Skeletal muscle cell (primary cell): ENCODE data around the gene GALNT18.

Experiments
- DNase-seq: peaks from one replicate; pipeline ENCODE4 v3.0.0-alpha.2; 2010; ENCODE audit warnings: low read depth
- H3K4me3 ChIP-seq: 2 replicates; pipeline ENCODE4 v1.5.1; 2011; ENCODE audit warnings: low read depth, mild to moderate bottlenecking, control low read depth, low read length, moderate library complexity

GALNT18 gene

DNA sequence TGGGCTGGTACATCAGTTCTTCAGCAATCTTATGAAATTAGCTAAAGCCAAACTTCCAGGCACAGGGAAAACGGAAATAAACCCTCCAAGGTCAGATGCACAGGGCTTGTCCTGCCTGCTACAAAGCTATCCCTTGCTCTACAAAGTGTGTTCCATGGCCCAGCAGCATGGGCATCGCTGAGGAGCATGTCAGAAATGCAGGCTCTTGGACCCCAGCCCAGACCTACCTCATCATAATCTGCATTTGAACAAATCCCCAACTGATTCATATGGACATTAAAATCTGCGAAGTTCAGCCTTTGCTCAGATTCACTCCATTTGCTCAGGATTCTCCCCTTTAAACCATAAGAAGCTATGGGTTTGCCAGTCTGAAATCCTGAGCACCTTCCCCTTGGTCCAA is 139.1 kb downstream of the GALNT18 start:
- no peak for DNase-seq
- no peak overlapping the region for H3K4me3 ChIP-seq

- no peak overlapping the region for H3K4me3 ChIP-seq
- no peak for DNase-seq
These were observed 140.4 kb downstream of the GALNT18 start for GRCh38 chr11:11481371-11481770.

DNA sequence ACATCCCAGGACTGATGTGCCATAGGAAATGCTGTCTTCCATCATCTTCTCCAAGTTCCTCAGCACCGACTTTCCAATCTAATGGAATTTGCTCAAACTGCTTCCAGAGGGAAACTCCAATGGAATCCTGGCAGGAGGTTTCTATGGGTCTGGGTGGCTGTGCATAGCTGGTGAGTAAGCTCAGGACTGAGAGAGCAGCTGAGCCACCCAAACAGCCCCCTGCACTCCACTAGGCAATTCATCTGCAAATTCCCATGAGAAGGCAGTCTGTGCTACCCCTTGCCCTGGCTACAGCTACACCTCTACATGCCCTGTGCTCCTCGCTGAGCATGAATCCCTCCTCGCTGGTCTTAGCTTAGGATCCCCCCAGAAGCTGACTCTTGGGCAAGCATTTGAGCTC is 140.8 kb downstream of the GALNT18 start:
- DNase-seq = no peak
- no peak overlapping the region for H3K4me3 ChIP-seq

DNA sequence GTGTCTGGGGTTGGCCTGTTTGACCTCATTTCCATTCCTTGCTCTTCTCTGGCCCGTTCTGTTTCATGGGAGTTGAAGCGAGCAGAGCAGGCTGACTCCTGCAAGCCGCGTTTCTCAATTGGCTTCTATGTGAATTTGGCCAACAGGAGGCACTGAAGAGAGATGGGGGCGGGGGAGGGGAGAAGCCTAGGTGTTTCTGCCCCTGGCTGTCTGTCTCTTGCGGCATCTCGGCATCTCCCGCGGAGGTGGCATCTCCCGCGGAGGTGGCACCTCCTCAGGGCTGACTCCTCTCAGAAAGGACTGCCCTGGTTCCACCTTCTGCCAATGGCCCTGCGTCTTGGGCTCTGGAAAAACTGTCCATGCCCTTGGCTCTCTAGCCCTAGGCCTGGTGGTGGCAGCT is 143.1 kb downstream of the GALNT18 start:
- no peak for DNase-seq
- H3K4me3 ChIP-seq = no peak overlapping the region

GRCh38 chr11:11477695-11478420 is 143.9 kb downstream of the GALNT18 start:
- H3K4me3 ChIP-seq = no peak overlapping the region
- no peak for DNase-seq

GRCh38 chr11:11476971-11477645 is 144.7 kb downstream of the GALNT18 start:
- no peak for DNase-seq

DNA sequence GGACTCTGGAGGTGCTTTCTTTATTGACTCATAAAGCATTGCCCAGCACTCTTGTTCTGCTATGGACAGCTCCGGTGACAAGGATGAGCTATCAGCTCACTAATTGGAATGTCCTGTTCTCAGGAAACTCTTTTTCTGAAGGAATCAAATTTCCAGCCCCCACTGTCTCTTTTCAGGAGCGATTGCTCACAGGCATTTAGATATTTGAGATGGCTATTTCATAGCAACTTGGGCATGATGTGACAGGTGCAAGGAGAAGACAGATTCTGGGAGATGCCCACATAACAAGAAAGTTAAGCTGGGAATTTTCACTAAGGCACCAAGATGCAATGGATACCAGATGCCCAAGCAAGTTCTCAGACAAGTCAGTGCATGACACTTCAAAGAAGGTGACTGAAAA is 145.3 kb downstream of the GALNT18 start:
- no peak overlapping the region for H3K4me3 ChIP-seq
- no peak for DNase-seq

More at GRCh38 chr11:11476971-11477645, 144.7 kb downstream of the GALNT18 start:
- no peak overlapping the region for H3K4me3 ChIP-seq

DNA sequence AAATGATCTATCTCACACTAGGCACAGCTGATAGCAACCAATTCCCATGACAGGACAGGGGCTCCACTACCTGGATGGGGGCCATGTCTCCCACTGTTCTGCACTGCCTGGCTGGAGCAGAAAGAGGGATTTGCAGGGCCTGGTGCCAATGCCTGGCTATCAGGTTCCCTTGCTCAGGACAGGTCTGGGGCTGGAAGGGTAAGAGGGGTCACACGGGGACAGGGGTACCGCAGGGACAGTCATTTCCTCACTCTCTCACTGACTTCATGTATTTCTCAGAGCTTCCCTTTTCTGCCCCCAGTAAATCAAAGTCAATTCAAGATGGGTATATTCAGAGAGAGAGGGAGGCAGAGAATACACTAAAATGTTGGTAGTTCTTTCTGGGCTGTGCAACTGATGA is 149.7 kb downstream of the GALNT18 start:
- no peak for DNase-seq
- H3K4me3 ChIP-seq = no peak overlapping the region

DNA sequence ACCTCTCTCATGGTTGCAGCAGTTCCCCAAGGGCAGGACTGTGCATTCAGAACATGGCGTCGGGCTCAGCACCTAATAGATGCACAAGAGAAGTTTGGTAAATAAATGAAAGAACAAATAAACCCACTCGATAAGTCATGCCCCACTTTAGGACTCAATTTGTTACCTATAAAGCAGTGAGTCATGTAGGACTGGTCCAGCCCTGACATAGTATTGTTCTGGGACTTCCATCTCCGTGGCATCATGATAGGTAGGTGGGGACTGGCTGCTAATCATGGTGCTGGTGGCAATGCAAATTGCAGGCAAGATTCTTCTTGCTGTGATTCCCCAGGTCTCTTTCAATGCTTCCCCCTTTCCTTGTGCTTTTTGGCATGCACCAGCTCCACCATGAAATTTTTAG is 150.6 kb downstream of the GALNT18 start:
- H3K4me3 ChIP-seq = no peak overlapping the region

DNA sequence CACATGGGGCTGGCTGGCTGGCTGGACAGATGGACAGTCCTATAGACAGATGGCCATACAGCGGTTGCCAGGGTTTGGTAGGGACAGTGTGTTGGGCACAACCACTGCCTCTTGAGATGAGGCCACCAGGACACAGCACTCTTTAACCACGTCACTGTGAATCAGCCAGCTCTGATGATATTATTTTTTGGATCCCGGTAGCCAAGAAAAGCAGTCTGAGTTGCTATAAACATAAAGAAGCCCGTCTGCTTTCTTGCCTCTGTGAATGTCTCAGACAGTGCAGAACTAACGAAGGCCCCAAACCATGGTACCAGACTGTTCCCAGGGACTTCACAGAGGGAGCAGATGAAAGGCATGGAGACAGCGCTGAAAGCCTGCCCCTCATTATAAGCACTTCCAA is 152.9 kb downstream of the GALNT18 start:
- H3K4me3 ChIP-seq = no peak overlapping the region
- DNase-seq = no peak

More for the DNA sequence above, 150.6 kb downstream of the GALNT18 start:
- no peak for DNase-seq

GRCh38 chr11:11467312-11467711 is 154.5 kb downstream of the GALNT18 start:
- no peak for DNase-seq
- no peak overlapping the region for H3K4me3 ChIP-seq

GRCh38 chr11:11464555-11464954 is 157.2 kb downstream of the GALNT18 start:
- H3K4me3 ChIP-seq = no peak overlapping the region
- DNase-seq = no peak

DNA sequence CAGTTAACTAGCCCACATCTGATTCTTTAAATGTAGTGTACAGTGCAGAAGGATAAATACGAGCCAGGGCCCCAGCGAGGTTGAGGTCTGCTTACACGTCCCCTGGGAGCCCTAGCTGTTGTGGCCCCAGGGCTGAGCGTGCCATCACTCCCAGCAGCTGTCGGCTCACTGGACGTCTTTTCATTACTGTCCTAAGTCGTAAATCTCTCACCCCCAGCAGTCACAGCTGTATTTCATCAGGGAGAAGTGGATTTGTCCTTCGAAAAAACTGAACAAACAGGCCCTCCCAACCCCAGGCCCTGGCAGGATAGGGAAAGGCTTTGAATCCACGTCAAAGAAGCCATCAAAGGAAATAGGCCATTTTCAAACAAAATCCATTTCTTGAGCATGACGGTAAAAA is 158.4 kb downstream of the GALNT18 start:
- no peak overlapping the region for H3K4me3 ChIP-seq
- peak; percentile 45 for DNase-seq

- peak; percentile 12 for DNase-seq
- H3K4me3 ChIP-seq = no peak overlapping the region
These were observed 160.3 kb downstream of the GALNT18 start for GRCh38 chr11:11461473-11461872.

GRCh38 chr11:11459578-11459977 is 162.2 kb downstream of the GALNT18 start:
- no peak for DNase-seq
- H3K4me3 ChIP-seq = no peak overlapping the region

- no peak for DNase-seq
- no peak overlapping the region for H3K4me3 ChIP-seq
These were observed 163.3 kb downstream of the GALNT18 start for GRCh38 chr11:11458485-11458884.

DNA sequence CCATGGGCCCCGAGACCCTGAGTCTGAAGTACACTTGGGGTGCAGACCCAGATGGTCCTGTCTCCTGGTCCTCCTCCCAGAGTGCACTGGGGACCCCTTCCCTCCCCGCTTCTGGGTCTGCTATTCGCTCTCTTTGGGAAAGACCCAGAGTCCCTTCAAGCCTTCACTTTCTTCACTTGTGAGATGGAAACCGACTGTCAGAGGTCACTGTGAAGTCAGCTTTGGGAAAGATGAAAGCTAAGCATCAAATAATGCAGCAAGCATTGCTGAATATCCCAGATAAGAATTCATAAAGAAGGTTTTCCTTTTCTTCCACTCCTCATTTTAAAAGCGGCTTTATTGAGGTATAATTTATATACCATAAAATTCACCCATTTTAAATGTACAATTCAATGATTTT is 163.8 kb downstream of the GALNT18 start:
- no peak overlapping the region for H3K4me3 ChIP-seq
- DNase-seq = no peak

- no peak for DNase-seq
These were observed 164.9 kb downstream of the GALNT18 start for GRCh38 chr11:11456866-11457265.

DNA sequence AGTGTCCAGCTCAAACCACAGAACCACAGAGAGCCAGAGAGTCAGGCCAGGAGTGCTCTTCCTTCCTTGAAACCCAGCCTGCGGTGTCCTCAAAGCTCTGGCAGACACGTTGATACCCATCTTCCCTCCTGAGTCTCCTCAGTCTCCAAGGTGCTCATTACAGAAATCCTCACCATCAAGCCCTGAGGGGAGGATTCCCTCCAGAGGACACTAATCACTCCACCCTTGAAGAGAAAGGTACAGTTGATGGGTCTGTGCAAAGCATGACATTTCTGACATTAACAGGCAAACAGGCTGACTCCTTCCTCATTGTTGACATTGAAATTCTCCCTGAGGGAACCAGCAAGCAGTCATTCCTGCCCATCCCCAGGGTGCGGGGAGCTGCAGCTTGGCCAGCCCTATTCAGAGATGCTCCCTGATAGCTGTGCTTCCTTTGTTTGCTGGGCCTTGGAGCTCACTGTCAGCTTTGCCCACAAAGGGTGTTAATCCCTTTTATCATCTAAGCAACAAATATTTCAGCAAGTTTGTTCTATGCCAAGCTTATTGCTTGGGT is 167.1 kb downstream of the GALNT18 start:
- H3K4me3 ChIP-seq = no peak overlapping the region
- DNase-seq = no peak

More at GRCh38 chr11:11456866-11457265, 164.9 kb downstream of the GALNT18 start:
- no peak overlapping the region for H3K4me3 ChIP-seq

- no peak for DNase-seq
These were observed 170.3 kb downstream of the GALNT18 start for GRCh38 chr11:11451501-11452005.

More at GRCh38 chr11:11451501-11452005, 170.3 kb downstream of the GALNT18 start:
- no peak overlapping the region for H3K4me3 ChIP-seq
